Measurements from ENCODE around the gene HTR1B. TPM values are rescaled to one million over a fixed set of nuclear protein-coding genes. Genes with fewer than 3 reads are reported as not detected.

The HTR1B gene
- total and polyA plus RNA-seq, 9 of the 15 experiments (the other 6 are each of a cell fraction or from before 2014, with no cell fraction given) = not detected

DNA sequence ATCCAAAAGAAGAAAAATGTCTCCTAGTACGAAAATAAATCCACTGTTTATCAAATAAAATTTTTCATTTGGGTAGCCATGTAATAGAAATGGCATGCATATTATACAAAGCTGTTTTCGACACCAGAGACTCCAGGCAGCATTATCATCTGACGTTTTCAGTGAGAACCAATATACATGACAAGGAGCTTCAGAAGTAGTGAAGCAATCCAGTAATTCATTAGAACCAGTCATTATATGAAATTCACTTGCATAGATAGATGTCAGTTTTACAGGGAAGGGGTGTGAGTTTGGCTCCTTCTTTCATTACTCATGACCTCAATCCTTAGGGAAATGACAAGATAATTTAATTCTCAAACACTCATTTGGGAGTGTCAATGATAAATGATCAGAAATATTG is 14.7 kb downstream of the HTR1B start:
- ATAC-seq (no peak), FAIRE-seq (no peak), DNase-seq (ENCODE audit: extremely low read depth in 1 of 4, low spot score in 3 of 4) (no peak)
- POLR2A ChIA-PET = no interaction called here
- H3K9me3 ChIP-seq (replicated peaks; ENCODE audit: control insufficient read depth, insufficient read depth, low read depth, low read length) = no peaks in the 10 kb centered on the region
- H3K27me3 ChIP-seq (ENCODE audit: control insufficient read depth in 2 of 2, insufficient read depth in 2 of 2, low read length in 2 of 2) = no peaks in the 10 kb centered on the region
- no TSS peak for BruUV-seq (replicated peaks)
- H3K9me1 ChIP-seq (ENCODE audit: control insufficient read depth, insufficient read depth, low read length) = no peaks in the 10 kb centered on the region
- H3K4me3 ChIP-seq = no peak overlapping the region
- H3K4me1 ChIP-seq (replicated peaks in 1 of 2; ENCODE audit: control insufficient read depth in 2 of 2, insufficient read depth in 2 of 2, low read length in 2 of 2) = no peaks in the 10 kb centered on the region
- WGBS (ENCODE audit: insufficient coverage, low coverage, missing lambda C conversion rate) = 4% methylated on average over 3 of the region's 3 CpGs
- no peak overlapping the region for H3K9ac ChIP-seq (ENCODE audit: insufficient read depth in 1 of 2, low read depth in 2 of 2, low read length in 2 of 2)
- H4K20me1 ChIP-seq (replicated peaks; ENCODE audit: control insufficient read depth, insufficient read depth, low read length) = no peaks in the 10 kb centered on the region
- CTCF ChIA-PET (ENCODE audit: low intra/inter-chr PET ratio) = no interaction called here
- no peak overlapping the region for H3K27ac ChIP-seq (ENCODE audit: extremely low read depth, low read depth, low read length)
- H3K79me2 ChIP-seq (ENCODE audit: control insufficient read depth, insufficient read depth, low read length) = no peaks in the 10 kb centered on the region
- intact Hi-C loops (cut with micrococcal nuclease) (no loop called here), in situ Hi-C loops (cut with MboI) (no loop called here)
- no peak for TF ChIP-seq ZNF696 (CRISPR knock-in tag; conservative IDR thresholded peaks at IDR 0.05)
- no peak for TF ChIP-seq BRD9 (IDR thresholded peaks at IDR 0.05; ENCODE audit: low read depth, partially characterized antibody)
- no peak for TF ChIP-seq ZNF165 (CRISPR knock-in tag; IDR thresholded peaks at IDR 0.05; ENCODE audit: borderline replicate concordance)
- no peak for TF ChIP-seq GTF3C2 (IDR thresholded peaks at IDR 0.05; ENCODE audit: borderline replicate concordance, extremely low read depth, insufficient read length)
- no peak for TF ChIP-seq SIN3B (IDR thresholded peaks at IDR 0.05; ENCODE audit: low read depth)
- TF ChIP-seq GATAD2B (IDR thresholded peaks at IDR 0.05; ENCODE audit: borderline replicate concordance) = no peak
- no peak for TF ChIP-seq NR0B1 (IDR thresholded peaks at IDR 0.05; ENCODE audit: partially characterized antibody)
- H3K36me3 ChIP-seq (ENCODE audit: control insufficient read depth, insufficient read depth, low read length) = no peaks in the 10 kb centered on the region
- H2AFZ ChIP-seq (ENCODE audit: low read depth, low read length) = no peak overlapping the region
- no peak overlapping the region for H3K4me2 ChIP-seq (ENCODE audit: insufficient read depth, low read length)
